HG03066 (cell line): ENCODE measurements around the gene C1QL1.
A peak's percentile ranks its signal among the peaks of the same experiment; 100 is the strongest.

ENCODE experiments used
- ATAC-seq: cut with Tn5 transposase; IDR thresholded peaks from one replicate; pipeline ENCODE4 v1.9.1; 2021; ENCODE audit warnings: low read depth; ENCODE audit not compliant: unreplicated experiment

The C1QL1 gene

GRCh38 chr17:44933824-44934744 is 34.0 kb downstream of the C1QL1 start:
- ATAC-seq: no peak

GRCh38 chr17:44932787-44933097 is 35.4 kb downstream of the C1QL1 start:
- ATAC-seq: no peak

GRCh38 chr17:44932096-44932786 is 35.9 kb downstream of the C1QL1 start:
- no peak for ATAC-seq

GRCh38 chr17:44931376-44931775 is 36.7 kb downstream of the C1QL1 start:
- ATAC-seq: no peak

- no peak for ATAC-seq
Measured at GRCh38 chr17:44930667-44931066, 37.4 kb downstream of the C1QL1 start.

GRCh38 chr17:44928950-44929720 is 39.0 kb downstream of the C1QL1 start:
- ATAC-seq: no peak

GRCh38 chr17:44928136-44928535 is 40.0 kb downstream of the C1QL1 start:
- no peak for ATAC-seq

GRCh38 chr17:44927696-44928095 is 40.4 kb downstream of the C1QL1 start:
- ATAC-seq: no peak

GRCh38 chr17:44926821-44927525 is 41.1 kb downstream of the C1QL1 start:
- no peak for ATAC-seq

- no peak for ATAC-seq
Measured at GRCh38 chr17:44925731-44926697, 42.1 kb downstream of the C1QL1 start.

GRCh38 chr17:44924107-44924544 is 44.0 kb downstream of the C1QL1 start:
- no peak for ATAC-seq

- no peak for ATAC-seq
Measured at GRCh38 chr17:44922746-44923470, 45.2 kb downstream of the C1QL1 start.

- ATAC-seq: no peak
Measured at GRCh38 chr17:44922136-44922535, 46.0 kb downstream of the C1QL1 start.

- no peak for ATAC-seq
Measured at GRCh38 chr17:44921122-44921882, 46.8 kb downstream of the C1QL1 start.

GRCh38 chr17:44920565-44920940 is 47.5 kb downstream of the C1QL1 start:
- ATAC-seq: no peak

- peak; percentile 58 for ATAC-seq
Measured at GRCh38 chr17:44919885-44920564, 48.1 kb downstream of the C1QL1 start.

- ATAC-seq: no peak
Measured at GRCh38 chr17:44919411-44919810, 48.7 kb downstream of the C1QL1 start.

- no peak for ATAC-seq
Measured at GRCh38 chr17:44918006-44918405, 50.1 kb downstream of the C1QL1 start.
